ENCODE results near the gene CDHR1. TPM values are rescaled to one million over a fixed set of nuclear protein-coding genes. Genes with fewer than 3 reads are reported as not detected.

Gene CDHR1
- total and polyA plus RNA-seq, 10 of the 15 experiments (the other 5 are each of a cell fraction or from before 2014, with no cell fraction given): 0.17 to 3.0 (median 0.34) TPM

GRCh38 chr10:84226616-84227015, 32.3 kb downstream of the CDHR1 start (continued):
- TF ChIP-seq SP1 (IDR thresholded peaks at IDR 0.05; ENCODE audit: low read depth, low read length): no peak
- no peak for TF ChIP-seq ATF7 (IDR thresholded peaks at IDR 0.05; ENCODE audit: low read depth)
- no peak for TF ChIP-seq KLF5 (IDR thresholded peaks at IDR 0.05; ENCODE audit: partially characterized antibody)
- no peak for TF ChIP-seq CHD1 (IDR thresholded peaks at IDR 0.05; ENCODE audit: low read depth, low read length)
- no peak for TF ChIP-seq ZZZ3 (IDR thresholded peaks at IDR 0.05; ENCODE audit: control insufficient read depth, insufficient read length, low read depth)
- TF ChIP-seq NFIC (IDR thresholded peaks at IDR 0.05; ENCODE audit: low read depth, low read length): no peak
- TF ChIP-seq HDAC6 (IDR thresholded peaks at IDR 0.05; ENCODE audit: unreplicated experiment): no peak
- TF ChIP-seq SUZ12 (IDR thresholded peaks at IDR 0.05; ENCODE audit: unreplicated experiment): no peak

GRCh38 chr10:84227810-84228209, 33.5 kb downstream of the CDHR1 start:
- Histone ChIP-seq H3K4me1 (ENCODE audit: control insufficient read depth, insufficient read depth, low read length) (no peaks in the 10 kb centered on the region), H3K9ac (ENCODE audit: control insufficient read depth, insufficient read depth, low read length) (no peak overlapping the region), H3K4me3 (no peak overlapping the region), H3K9me3 (replicated peaks; ENCODE audit: control insufficient read depth, insufficient read depth, low read length) (no peaks in the 10 kb centered on the region), H3K4me2 (ENCODE audit: control insufficient read depth, insufficient read depth) (no peak overlapping the region), H3K27me3 (replicated peaks in 1 of 2; ENCODE audit: control insufficient read depth in 2 of 2, insufficient read depth in 2 of 2, low read length in 1 of 2) (no peaks in the 10 kb centered on the region; a peak in 2 of 4 replicates), H3K79me2 (ENCODE audit: control insufficient read depth, insufficient read depth, low read length) (no peaks in the 10 kb centered on the region), H4K20me1 (ENCODE audit: control insufficient read depth, insufficient read depth) (no peaks in the 10 kb centered on the region), H3K27ac (ENCODE audit: control insufficient read depth, insufficient read depth) (no peak overlapping the region), H2AFZ (ENCODE audit: control insufficient read depth, low read depth, low read length) (no peak overlapping the region), H3K36me3 (ENCODE audit: control insufficient read depth in 2 of 2, insufficient read depth in 2 of 2, low read length in 1 of 2) (no peaks in the 10 kb centered on the region)
- DNase-seq (ENCODE audit: low read depth, low spot score): no peak
- ATAC-seq: no peak
- intact Hi-C loops (cut with micrococcal nuclease; ENCODE audit: unreplicated experiment) (no loop called here), in situ Hi-C loops (cut with MboI) (no loop called here)
- ChIA-PET RAD21 (ENCODE audit: unreplicated experiment) (no interaction called here), SMC1A (ENCODE audit: uncharacterized antibody, unreplicated experiment) (no interaction called here), CTCF (interaction anchor here (1.8 kb wide), 1 partner anchor 13 kb away, joined by 10 read pairs; no protein-coding TSS in a partner anchor), POLR2A (no interaction called here)
- no TSS peak for BruUV-seq (replicated peaks)
- TF ChIP-seq NKRF (conservative IDR thresholded peaks at IDR 0.05): no peak
- no peak for TF ChIP-seq YBX1 (IDR thresholded peaks at IDR 0.05)
- TF ChIP-seq RAD21 (IDR thresholded peaks at IDR 0.05; ENCODE audit: insufficient read depth, low read depth, low read length): no peak
- TF ChIP-seq SIN3A (IDR thresholded peaks at IDR 0.05; ENCODE audit: low read depth, low read length): no peak
- TF ChIP-seq TAF1 (IDR thresholded peaks at IDR 0.05; ENCODE audit: borderline replicate concordance, low read depth, low read length): no peak
- 15% methylated on average over 4 of the region's 4 CpGs for WGBS (ENCODE audit: insufficient coverage, insufficient replicate concordance, low lambda C conversion rate, missing lambda C conversion rate)
- FAIRE-seq: no peak
